Ectodermal cell (in vitro differentiated cells): ENCODE measurements around the gene LHFPL3.

Experiments used
- H3K27ac ChIP-seq: 2 replicates; pipeline ENCODE4 v1.7.0; 2013; ENCODE audit warnings: mild to moderate bottlenecking, low read depth, low read length; ENCODE audit not compliant: insufficient read depth, poor library complexity, severe bottlenecking
- H3K27me3 ChIP-seq: 2 replicates; pipeline ENCODE4 v1.7.0; 2013; ENCODE audit warnings: mild to moderate bottlenecking, low read length; ENCODE audit not compliant: insufficient read depth, control insufficient read depth, poor library complexity, severe bottlenecking
- H3K36me3 ChIP-seq: one replicate; pipeline ENCODE4 v1.7.0; 2013; ENCODE audit warnings: low read length; ENCODE audit not compliant: control insufficient read depth, insufficient read depth
- H3K4me1 ChIP-seq: one replicate; pipeline ENCODE4 v1.7.0; 2013; ENCODE audit warnings: low read length; ENCODE audit not compliant: control insufficient read depth, insufficient read depth
- H3K4me3 ChIP-seq: 2 replicates; pipeline ENCODE4 v1.7.0; 2013; ENCODE audit warnings: low read depth, low read length, control low read depth; ENCODE audit not compliant: insufficient read depth
- H3K9me3 ChIP-seq: 2 replicates; pipeline ENCODE4 v1.7.0; 2013; ENCODE audit warnings: mild to moderate bottlenecking, low read length, moderate library complexity; ENCODE audit not compliant: control insufficient read depth
- WGBS, 2 experiments: methylation state at CpG; one replicate each; pipeline ENCODE4 v1.1.7; 2013; ENCODE audit warnings: missing lambda C conversion rate in 2 of 2; 5-methylcytosine and 5-hydroxymethylcytosine counted together

The LHFPL3 gene

DNA sequence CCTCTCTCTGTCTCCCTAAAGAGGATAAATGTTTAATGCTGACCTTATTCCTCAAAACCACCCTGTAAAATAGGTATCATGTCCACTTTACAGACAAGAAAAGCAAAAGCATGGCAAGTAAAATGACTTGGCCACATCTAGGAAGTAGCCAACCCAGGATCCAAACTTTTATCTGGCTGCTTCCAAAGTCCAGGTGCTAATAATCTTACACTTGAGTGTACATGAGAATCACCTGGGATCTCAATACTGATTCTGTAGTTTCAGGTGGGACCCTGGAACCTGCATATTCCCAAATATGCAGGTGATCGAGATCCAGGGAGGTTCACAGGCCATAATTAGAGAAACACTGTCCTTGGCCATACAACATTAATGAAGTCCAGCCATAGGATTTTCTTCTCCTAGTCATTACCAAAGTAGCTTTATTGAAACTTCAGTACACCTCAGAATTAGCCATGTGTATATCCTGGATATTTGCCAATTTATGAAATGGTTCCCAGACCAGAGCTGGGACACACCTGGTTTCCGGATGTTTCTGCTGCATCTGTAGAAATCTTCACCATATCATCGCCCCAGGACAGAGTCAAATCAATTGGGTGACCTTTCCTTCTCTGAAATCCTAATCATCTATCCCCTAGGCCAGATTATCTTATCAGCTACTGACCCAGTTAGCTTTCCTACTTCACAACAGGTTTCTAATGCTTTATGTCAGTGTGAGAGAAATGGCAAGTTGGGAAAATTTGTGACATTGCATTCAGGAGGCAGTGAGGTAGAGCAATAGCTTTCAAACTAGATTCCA, 566.5 kb downstream of the LHFPL3 start:
- WGBS, 2 experiments, result 93 to 95% methylated on average over 3 of the region's 3 CpGs
- Histone ChIP-seq H3K4me3 (no peak overlapping the region), H3K4me1 (no peaks in the 10 kb centered on the region), H3K27me3 (no peaks in the 10 kb centered on the region), H3K9me3 (no peaks in the 10 kb centered on the region), H3K36me3 (no peaks in the 10 kb centered on the region), H3K27ac (no peak overlapping the region)

DNA sequence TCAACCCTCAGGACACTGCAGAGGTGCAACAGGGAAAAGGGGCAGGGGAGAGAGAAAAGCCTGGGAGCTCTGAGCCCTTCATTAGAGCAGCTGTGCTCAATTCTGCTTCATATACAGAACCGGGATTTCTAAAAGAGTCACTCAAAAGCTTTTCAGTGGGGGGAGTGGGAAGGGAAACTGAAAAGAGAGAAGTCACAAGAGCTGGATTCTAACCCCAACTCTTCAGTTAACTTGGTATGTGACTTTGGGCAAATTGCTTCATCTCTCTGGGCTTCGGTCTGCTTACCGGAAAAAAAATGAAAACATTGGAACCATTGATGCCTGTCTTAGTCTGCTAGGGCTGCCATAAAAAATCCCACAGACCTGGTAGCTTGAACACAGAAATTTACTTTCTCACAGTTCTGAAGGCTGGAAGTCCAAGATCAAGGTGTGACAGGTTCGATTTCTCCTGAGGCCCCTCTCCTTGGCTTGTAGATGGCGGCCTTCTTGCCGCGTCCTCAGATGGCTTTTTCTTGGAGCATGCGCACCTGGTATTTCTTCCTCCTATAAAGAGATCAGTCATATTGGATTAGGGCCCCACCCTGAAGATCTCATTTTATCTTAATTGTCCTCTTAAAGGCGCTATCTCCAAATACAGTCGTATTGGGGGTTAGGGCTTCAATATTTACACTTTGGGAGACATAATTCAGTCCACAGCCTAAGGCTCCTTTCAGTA, 567.3 kb downstream of the LHFPL3 start:
- Histone ChIP-seq H3K27ac (no peak overlapping the region), H3K4me1 (no peaks in the 10 kb centered on the region), H3K27me3 (no peaks in the 10 kb centered on the region), H3K9me3 (no peaks in the 10 kb centered on the region), H3K36me3 (no peaks in the 10 kb centered on the region), H3K4me3 (no peak overlapping the region)
- 95% methylated on average over 10 of the region's 10 CpGs for WGBS, 2 experiments

GRCh38 chr7:104898434-104898833, 570.0 kb downstream of the LHFPL3 start:
- H3K4me3 ChIP-seq, result no peak overlapping the region
- peaks cover 6% of the 10 kb centered on the region for H3K4me1 ChIP-seq
- no peaks in the 10 kb centered on the region for H3K36me3 ChIP-seq
- no peaks in the 10 kb centered on the region for H3K27me3 ChIP-seq
- H3K9me3 ChIP-seq, result no peaks in the 10 kb centered on the region
- H3K27ac ChIP-seq, result no peak overlapping the region
- WGBS, 2 experiments, result 90 to 91% methylated on average over 5 of the region's 5 CpGs

DNA sequence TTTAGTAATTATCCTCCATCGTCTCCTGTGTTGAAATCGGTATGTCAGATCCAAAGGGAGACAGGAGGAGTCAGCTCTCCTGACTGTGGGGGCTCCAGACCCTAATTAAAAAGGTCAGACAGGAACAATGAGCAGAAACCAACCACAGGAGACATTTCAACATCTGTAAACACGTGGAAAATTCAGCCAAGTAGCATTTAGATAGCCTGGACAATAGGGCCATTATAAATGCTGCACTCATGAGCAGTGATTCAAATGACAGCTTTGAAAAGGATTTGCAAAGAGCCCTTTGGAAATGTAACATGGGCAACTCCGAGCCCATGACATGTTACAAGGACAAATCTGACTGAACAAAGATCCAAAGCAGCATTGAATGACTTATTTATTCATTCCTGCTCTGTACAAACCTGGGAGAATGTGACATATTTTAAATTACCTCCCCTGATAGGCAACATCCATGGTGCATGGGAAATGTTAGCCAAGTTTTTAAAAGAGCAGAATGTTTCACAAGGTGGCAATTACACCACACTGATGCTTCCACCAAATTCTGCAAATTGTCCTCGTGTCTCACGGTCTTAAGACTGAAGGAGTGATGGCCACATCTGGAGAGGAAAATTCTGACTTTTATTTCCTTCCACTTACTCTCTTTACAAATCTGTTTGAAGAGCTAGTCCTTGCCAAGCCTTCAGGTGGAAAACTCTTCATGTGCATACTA, 572.3 kb downstream of the LHFPL3 start:
- Histone ChIP-seq H3K27me3 (no peaks in the 10 kb centered on the region), H3K4me1 (peaks cover 6% of the 10 kb centered on the region), H3K9me3 (no peaks in the 10 kb centered on the region), H3K27ac (no peak overlapping the region), H3K36me3 (no peaks in the 10 kb centered on the region), H3K4me3 (no peak overlapping the region)
- 78 to 80% methylated on average over 6 of the region's 6 CpGs for WGBS, 2 experiments

DNA sequence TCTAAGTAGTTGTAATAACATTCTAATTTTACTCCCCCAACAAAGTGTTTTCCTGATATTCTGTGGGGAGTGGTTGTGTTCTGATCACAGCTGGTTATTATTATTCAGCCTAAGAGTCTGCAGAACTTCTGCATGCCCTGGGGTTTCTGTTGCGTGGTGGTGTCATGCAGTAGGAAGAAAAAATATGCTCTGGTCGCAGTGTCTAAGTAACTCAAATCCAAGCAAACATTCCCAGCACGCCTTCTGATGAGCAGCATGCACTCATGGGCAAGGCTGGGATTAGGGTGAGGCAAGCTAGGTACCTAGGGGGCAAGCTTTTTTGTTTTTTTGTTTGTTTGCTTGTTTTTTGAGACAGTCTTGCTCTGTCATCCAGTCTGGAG, 572.8 kb downstream of the LHFPL3 start:
- no peaks in the 10 kb centered on the region for H3K9me3 ChIP-seq
- H3K4me3 ChIP-seq, result no peak overlapping the region
- no peaks in the 10 kb centered on the region for H3K27me3 ChIP-seq
- peaks cover 6% of the 10 kb centered on the region for H3K4me1 ChIP-seq
- no peak overlapping the region for H3K27ac ChIP-seq
- WGBS, 2 experiments, result 93 to 95% methylated on average over 3 of the region's 3 CpGs
- no peaks in the 10 kb centered on the region for H3K36me3 ChIP-seq

DNA sequence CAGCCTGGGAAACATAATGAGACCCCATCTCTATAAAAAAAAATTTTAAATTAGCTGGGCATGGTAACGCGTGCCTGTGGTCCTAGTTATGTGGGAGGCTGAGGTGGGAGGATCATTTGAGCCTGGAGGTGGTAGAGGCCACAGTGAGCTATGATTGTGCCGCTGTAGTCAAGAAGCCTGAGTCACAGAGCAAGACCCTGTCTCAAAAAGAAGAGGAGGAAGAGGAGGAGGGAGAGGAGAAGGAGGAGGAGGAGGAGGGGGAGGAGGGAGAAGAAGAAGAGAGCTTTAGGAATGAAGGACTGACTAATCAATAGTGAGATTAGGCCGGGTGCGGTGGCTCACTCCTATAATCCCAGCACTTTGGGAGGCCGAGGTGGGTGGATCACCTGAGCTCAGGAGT, 573.8 kb downstream of the LHFPL3 start:
- H3K9me3 ChIP-seq, result no peaks in the 10 kb centered on the region
- no peak overlapping the region for H3K27ac ChIP-seq
- H3K36me3 ChIP-seq, result no peaks in the 10 kb centered on the region
- peaks cover 6% of the 10 kb centered on the region for H3K4me1 ChIP-seq
- 96 to 98% methylated on average over 6 of the region's 6 CpGs for WGBS, 2 experiments
- H3K27me3 ChIP-seq, result no peaks in the 10 kb centered on the region
- no peak overlapping the region for H3K4me3 ChIP-seq

DNA sequence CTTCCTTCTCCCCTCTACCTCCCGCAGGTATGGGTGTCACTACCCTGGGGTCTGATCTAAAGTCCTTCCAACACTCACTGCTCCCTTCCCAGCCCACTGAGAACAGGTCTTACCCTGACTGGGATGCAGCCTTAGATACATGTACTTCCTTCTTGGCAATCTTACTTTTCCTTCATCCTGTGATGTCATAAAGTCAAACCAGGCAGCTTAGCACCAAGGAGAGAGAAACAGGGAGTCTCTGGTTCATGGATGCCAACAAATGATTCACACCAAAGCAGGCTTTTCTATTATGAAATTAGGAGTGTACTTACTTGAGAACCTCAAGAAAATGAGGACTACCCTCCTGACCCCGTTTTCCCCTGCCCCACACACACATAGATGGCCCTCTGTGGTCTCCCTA, 574.6 kb downstream of the LHFPL3 start:
- Histone ChIP-seq H3K27me3 (no peaks in the 10 kb centered on the region), H3K4me1 (peaks cover 6% of the 10 kb centered on the region), H3K36me3 (no peaks in the 10 kb centered on the region), H3K9me3 (no peaks in the 10 kb centered on the region), H3K27ac (no peak overlapping the region), H3K4me3 (no peak overlapping the region)
- WGBS, 2 experiments, result 84 to 93% methylated on average over 2 of the region's 2 CpGs

- H3K4me3 ChIP-seq, result no peak overlapping the region
- H3K4me1 ChIP-seq, result peaks cover 6% of the 10 kb centered on the region
- H3K9me3 ChIP-seq, result no peaks in the 10 kb centered on the region
- H3K36me3 ChIP-seq, result no peaks in the 10 kb centered on the region
- no peaks in the 10 kb centered on the region for H3K27me3 ChIP-seq
- no peak overlapping the region for H3K27ac ChIP-seq
- 75 to 90% methylated on average over 1 to 2 of the region's 4 CpGs for WGBS, 2 experiments
Observed at GRCh38 chr7:104903846-104904245, 575.4 kb downstream of the LHFPL3 start.

GRCh38 chr7:104906032-104906431, 577.6 kb downstream of the LHFPL3 start:
- no peaks in the 10 kb centered on the region for H3K36me3 ChIP-seq
- H3K9me3 ChIP-seq, result no peaks in the 10 kb centered on the region
- H3K27me3 ChIP-seq, result no peaks in the 10 kb centered on the region
- H3K4me3 ChIP-seq, result no peak overlapping the region
- no peak overlapping the region for H3K27ac ChIP-seq
- WGBS, 2 experiments, result 95% methylated on average over 6 to 7 of the region's 7 CpGs
- H3K4me1 ChIP-seq, result peaks cover 5% of the 10 kb centered on the region

DNA sequence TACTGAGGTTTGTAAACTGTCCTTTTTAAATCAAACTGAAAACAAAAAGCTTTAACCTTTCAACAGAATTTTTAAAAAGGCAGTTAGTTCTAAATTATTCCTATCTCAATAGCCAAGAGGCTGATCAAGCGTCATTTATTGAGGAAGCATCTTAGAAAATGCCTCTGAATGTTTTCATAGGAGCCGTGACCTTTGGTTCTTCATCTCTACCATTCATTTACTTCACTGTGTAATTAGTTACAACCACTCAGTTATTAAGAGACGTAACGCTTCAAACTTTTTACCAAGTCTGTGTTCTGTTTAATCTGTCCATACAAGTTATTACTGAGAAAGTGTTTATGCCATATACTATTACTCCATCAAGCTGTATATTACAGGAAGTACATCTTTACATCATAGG, 578.2 kb downstream of the LHFPL3 start:
- Histone ChIP-seq H3K36me3 (no peaks in the 10 kb centered on the region), H3K27me3 (no peaks in the 10 kb centered on the region), H3K9me3 (no peaks in the 10 kb centered on the region), H3K27ac (no peak overlapping the region), H3K4me3 (no peak overlapping the region), H3K4me1 (no peaks in the 10 kb centered on the region)
- WGBS, 2 experiments, result 96 to 97% methylated on average over 3 to 4 of the region's 4 CpGs
